HG03135 (cell line): ENCODE data around the gene BIN1.
"Not testable (repeated sequence)": the region's sequence is repeated elsewhere in the genome, so short reads cannot be mapped to it uniquely, and the experiment has no call there.

ENCODE experiments used
- ATAC-seq: cut with Tn5 transposase; IDR thresholded peaks from one replicate; pipeline ENCODE4 v1.9.1; 2021; ENCODE audit warnings: mild to moderate bottlenecking, moderate library complexity; ENCODE audit not compliant: unreplicated experiment

The BIN1 gene

DNA sequence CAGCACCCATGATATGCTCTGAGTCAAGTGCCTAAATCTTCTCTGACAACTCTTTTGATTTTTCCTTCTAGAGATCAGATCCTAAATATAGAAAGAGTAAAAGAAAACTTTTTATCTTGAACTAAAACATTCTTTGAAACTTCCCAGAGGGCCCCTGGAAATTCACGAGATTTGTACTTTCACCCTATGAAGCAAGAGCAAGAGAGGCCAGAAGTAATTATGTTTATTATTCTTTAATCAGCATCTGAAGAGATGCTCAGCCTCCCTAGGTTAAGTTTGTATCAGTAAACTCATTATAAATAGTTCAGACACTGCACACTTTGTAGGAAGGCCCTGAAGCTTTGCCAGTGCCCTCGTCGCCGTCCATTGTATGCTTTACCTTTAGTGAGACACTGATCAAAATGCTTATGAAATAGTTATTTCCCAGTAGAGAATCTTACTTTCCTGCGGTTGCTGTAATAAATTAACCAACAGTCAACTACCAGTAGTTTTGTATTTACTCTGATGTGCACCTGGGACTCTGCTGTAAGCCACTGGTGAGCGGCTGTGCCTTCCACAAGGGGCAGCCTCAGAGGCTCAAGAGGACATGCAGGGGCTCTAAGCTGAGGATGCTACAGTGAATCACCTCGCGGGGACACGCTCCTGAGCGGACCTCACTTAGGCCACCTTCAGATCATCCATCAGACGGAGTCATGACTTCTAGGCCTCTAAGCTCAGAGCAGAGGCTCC, 71.9 kb downstream of the BIN1 start:
- no peak for ATAC-seq

DNA sequence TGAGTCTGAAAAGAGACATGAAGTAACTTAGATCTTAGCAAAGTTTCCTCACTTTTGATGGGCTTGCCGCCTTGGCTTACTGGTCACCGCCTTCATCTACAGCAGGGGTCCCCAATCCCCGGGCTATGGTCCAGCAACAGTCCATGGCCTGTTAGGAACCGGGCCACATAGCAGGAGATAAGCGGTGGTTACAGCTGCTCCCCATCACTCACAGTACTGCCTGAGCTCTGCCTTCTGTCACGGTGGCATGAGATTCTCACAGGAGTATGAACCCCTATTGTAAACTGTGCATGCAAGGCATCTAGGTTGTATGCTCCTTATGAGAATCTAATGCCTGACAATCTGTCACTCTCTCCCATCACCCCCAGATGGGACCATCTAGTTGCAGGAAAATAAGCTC, 72.9 kb downstream of the BIN1 start:
- no peak for ATAC-seq

DNA sequence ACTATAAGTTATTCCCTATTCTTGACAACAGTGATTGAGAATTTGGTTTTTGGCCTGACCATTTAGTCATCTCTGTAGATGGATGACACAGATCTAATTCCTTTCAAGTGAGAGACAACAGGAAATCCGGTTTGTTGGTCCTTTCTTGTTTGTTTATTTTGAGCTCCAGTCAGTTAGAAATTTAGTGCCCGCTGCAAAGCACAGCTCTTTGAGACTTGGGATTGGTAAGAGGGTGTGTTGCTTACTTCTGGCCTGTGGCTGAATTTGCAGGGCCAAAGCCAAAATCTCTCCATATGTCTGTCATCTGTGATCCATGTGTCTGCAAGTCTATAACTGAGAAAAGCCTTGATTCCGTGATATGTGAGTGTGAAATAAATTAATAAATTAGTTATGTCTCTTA, 74.3 kb downstream of the BIN1 start:
- no peak for ATAC-seq

DNA sequence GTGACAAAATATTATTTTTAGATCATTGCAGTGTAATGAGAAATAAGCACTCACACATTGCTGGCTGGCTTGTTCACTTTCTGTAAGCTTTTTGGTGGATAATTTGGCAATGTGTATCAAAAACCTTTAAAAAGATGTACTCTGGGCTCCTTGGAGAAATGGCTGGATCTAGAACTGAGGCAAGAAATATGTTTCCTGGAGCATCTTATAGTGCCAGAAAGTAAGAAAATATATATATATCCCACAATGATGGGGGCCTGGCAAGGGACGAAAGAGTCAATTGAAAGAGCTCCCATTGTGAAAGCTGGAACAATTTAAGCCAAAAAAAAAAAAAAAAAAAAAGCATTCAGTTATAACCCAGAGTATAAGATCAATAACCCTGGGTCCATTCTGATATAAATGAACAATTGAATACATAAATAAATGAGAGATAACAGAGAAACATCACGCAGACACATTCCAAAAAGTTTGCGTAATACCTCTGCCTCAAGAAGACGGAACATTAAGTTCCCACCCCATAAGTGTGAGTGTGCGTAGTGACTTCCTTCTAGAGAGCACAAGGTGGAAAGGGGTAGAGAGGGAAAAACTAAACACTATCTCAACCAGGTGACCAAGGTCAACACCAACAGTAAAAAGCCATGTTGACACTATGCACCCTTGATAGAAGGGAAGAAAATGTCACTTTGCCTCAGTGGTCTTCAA, 77.5 kb downstream of the BIN1 start:
- ATAC-seq = no peak

DNA sequence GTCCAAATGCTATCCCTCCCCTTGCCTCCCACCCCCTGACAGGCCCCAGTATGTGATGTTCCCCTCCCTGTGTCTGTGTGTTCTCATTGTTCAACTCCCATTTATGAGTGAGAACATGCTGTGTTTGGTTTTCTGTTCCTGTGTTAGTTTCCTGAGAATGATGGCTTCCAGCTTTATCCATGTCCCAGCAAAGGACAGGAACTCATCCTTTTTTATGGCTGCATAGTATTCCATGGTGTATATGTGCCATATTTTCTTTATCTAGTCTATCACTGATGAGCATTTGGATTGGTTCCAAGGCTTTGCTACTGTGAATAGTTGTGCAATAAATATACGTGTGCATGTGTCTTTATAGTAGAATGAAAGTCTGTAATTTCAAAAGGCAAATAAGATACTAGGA, 78.2 kb downstream of the BIN1 start:
- ATAC-seq = not testable (repeated sequence)

DNA sequence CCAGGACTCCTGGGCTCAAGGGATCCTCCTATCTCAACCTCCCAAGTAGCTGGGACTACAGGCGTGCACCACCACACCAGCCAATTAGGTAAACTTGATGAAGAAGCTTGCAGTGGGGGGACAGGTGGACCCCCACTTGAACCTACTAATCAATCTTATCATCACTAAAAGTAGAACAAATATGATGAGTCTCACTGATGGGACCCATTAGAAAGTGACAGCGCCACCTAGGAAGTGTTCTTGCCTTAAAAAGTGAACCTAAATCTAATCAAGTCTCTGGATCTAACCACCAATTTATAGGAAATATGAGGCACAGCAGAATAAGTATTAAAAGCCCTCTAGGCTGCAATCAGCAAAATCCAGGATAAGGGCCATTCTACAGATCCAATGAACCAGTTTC, 79.2 kb downstream of the BIN1 start:
- no peak for ATAC-seq

DNA sequence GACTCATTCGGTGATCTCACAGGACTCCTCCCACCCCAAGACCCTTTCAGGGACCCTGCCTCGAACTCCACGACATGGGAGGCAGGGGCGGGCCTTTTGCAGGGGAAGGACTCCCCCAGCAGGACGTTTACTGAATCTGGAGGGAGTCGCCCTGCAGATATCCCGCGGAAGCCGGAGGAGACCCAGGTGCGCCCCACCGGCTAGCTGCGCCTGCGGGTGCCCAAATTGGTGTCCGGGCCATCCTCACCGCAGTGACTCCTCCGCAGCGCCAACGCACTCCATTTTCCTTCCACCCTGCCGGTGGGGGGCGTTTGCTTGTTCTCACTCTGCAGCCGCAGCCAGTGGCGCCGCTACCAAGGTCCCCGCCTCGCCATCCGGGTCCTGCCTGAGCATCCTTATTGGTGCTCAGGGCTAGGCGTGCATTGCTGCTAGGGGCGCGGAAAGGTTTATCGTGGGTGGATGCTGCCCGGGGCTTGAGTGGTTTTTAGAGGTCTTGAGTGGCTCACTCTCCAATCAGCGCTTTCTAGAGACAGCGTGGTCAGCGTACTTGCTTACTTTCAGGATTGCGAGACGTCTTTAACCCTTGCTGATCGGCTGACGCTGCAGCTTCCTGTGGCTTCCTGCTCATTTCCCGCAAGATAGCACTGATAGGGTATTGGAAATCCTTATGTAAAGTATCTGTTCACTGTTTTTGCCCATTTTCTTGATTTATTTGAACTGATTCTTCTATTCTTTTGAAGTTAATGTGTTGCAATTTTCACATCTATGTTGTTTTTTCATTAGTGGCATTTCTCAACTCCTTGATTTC, 81.4 kb downstream of the BIN1 start:
- peak; percentile 96 for ATAC-seq

DNA sequence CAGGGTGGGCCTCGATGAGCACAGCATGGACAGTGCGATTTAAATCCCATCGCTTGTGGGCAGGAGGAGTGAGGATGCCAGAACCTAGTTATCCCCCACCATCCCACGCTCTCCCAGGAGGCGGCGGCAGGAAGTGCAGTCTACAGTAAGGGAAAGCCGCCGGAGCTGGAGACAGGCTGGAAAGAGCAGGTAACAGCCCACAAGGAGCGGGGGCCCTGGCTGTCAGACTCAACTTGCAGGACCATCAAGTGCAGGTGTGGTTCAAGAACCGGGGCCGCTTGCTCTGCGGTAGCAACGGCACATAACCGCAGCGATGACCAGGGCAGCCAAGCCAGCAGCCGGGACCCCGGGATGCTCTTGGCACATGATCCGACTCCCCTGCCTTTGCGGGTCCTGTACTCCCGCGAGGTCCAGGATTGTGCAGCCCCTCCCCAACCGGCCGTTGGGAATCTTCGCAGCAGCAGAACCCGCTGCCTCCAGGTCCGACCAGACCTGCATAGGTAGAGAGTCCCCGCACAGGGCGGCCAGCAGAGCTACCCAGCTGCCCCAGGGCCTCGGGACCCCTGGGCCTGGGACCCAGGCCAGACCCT, 82.1 kb downstream of the BIN1 start:
- ATAC-seq = peak; percentile 11

DNA sequence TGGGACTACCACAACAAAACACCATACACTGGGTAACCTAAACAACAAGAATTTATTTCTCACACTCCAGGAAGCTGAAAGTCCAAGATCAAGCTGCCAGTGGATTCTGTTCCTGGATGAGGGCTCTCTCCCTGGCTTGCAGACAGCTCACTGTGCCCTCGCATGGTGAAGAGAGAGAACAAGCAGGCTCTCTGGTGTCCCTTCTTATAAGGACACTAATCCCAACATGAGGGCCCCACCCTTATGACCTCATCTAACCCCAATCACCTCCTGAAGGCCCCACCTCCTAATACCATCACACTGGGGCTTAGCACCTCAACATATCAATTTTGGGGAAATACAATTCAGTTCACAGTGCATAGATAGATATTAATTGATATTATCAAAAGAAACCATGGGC, 83.5 kb downstream of the BIN1 start:
- ATAC-seq = no peak

DNA sequence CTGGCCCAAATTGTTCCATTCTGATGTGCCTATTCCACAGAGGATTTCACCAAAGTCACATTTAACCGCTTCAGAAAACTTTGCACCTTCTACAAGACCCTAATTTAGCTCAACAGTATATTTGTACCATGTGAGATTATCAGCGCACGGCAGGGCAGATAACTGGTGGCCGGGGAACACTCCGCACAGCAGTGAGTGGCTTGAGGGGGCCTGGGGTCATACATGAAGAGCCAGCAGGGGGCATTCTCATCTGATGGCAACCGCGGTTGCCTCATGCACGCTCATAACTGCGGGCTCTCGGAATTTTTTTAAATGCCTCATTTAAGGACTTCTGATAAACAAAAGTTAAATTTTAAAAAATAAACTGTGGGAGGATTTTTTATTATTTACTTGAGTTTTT, 84.1 kb downstream of the BIN1 start:
- ATAC-seq = no peak

DNA sequence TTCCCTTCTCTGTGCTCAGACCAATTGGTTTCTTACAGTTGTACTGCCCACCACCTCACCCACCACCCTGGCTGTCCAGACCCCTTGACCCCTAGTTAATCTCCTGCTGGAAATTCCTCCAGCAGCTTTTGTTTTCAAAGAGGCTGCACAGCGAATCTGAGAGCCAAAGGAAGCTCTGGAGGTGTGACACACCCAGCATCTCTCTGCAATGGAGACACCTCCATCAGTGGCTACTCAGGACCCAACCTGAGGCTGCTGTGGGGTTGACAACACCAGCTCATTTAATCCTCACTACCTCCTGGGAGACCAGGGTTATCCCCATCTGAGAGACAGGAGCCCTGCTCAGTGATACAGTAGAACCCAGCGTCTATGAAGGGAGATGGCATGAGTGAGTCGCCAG, 86.4 kb downstream of the BIN1 start:
- no peak for ATAC-seq

DNA sequence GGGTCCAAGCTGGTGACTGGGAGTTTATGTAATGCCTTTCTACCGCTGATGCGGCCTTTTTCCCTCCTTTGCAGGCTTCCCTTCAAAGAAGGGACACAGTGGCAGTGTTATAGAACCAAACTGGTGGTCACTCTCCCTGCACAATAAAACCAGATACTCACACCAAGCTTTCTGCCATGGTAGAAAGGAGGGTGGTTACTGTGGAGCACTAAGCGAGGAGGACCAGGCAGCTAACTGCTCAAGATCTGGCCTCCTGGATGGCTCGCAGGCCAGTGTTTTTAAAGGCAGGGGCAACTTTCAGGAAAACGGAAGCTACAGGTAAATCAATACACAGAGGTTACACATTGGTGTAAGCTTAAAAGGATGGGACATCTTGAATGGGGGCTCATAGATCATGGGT, 89.4 kb downstream of the BIN1 start:
- no peak for ATAC-seq

DNA sequence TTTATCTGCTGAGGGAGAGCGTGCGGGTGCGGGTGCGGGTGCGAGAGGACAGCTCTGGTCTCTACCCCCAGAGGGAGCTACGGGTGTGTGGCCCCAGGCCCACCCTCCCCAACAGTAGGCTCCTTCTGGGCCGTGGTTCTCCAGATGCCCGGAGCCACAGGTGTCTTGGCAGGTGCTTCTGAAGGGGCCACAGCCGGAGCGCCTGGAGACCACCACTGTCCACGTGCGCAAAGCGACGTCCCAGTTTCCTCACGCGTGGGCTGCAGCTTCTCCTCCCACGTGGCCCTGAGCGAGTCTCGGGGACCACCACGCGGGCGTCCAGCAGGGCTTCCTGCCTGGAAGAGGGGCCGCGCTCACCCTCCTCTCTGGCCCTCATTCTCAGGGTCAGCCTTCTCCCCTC, 90.6 kb downstream of the BIN1 start:
- ATAC-seq = no peak

DNA sequence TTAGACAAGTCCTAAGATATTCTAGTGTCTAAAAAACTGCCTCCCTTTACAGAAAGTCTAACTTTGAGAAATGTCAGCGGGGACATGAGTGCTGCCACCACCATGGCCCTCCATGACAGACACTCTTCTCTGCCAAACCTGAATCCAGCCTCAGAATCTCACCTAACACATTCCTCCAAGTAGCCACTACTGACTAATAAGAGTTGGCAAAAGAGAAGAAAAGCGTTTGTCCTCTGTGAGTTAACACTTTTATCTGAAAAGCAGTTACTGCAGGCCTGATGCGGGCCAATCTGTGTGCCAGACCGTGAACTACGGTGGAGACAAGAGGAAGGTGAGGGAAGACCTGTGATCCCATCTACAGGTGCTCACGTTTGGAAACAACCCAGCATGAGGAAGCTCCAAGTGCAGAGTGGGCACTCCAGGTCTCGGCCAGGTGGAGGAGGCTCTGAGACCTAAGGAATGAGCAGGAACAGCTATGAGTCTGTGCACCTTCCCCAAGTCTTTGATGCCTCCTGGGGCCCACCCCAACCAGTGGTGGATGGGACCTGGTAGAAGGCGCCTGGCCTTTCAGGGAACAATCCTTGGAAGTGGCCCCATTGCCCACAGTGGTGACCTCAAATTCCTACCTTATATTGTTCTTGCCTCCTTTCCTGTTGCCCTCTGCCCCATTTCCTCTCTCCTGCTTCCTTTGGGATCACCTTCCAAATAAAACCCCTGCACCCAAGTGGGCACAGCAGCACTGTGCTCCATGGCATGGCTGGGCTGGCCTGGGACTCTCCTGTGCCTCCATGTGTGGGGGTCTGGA, 91.6 kb downstream of the BIN1 start:
- ATAC-seq = no peak

DNA sequence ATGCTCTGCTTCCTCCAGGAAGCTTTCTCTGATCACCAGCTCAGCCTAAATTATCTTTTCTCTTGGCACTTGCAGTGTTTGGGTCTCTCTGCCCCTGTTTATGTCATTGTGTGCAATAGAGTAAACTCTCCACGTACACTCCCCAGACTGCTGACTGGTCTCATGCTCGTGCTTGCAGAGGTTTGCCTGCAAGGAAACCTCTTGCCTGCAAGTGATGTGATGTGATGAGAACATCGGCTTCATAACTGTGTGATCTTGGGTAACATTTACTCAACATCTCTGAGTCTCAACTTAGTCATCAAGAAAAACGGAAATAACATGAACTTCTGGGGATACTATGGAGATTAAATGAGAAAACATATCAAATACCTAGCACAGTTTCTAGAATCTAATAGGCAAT, 92.3 kb downstream of the BIN1 start:
- ATAC-seq = no peak

DNA sequence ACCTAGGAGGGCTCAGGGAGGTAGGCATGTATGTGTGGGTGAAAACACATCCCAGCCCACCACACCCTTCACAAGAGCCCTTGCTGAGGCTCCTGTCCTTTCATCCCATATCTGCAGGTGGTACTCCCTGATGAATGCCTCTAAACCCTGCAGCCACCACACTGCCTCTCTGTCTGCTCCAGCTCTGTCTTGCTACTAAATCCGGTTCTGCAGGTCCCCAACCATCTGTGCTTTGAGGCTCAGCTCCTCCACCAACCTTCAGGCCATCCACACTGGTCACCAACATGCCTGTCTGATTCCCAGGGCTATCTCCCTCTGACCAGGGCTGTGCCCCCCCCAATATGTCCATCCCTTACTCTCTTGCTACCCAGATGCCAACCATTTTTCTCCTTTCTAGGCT, 92.7 kb downstream of the BIN1 start:
- ATAC-seq = no peak

DNA sequence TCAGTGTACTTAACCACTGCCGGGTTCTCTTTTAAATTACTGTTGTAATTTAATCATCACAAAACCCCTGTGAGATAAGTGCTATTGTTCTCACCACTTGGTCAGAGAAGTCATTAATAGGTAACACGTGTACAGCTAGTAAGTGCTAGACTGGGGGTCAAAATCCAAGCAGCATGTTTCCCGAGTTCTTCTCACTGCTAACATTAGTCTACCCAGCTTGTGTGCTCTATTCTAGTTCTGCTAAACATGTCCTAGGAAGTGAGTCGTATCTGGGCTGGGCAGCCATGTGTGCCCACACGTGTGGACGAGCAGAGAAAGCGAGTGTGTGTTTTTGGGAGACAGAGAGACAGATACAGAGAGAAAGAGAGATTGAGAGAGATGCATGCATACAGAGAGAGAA, 94.1 kb downstream of the BIN1 start:
- no peak for ATAC-seq

DNA sequence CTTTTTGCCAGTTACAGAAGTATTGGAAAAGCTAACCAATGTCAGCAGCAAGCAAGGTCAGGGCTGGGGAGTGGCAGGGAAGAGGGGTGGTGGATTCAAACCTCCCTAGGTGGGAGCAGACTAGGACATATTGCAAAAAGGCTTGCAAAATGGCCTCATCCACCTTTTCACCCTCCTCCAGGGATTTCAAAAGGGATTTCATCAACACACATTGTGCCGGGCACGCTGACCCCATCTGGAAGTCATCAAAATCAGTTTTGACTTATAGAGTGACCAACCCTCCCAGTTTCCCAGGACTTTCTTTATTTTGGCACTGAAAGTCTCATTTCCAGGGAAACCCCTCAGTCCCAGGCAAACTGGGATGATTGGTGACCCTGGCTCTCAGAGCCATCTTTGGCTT, 94.7 kb downstream of the BIN1 start:
- ATAC-seq = no peak

DNA sequence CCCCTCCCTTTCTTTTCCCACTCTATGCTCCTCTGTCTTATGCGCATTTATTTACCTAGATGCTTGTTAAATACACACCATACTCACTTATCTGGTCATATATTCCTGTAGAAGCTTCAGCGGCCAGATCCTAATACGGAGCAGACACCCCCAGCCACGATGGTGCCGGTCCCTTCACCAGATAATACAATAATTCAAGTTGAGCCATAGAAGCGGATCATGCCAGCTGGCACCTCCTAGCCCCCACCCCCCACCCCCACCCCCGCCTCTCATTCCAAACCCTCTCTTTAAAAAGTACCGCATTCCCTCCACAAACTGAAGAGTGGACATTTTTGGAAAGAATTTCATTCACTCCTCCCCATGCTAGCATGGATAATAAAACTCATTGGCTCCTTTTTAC, 95.2 kb downstream of the BIN1 start:
- no peak for ATAC-seq

DNA sequence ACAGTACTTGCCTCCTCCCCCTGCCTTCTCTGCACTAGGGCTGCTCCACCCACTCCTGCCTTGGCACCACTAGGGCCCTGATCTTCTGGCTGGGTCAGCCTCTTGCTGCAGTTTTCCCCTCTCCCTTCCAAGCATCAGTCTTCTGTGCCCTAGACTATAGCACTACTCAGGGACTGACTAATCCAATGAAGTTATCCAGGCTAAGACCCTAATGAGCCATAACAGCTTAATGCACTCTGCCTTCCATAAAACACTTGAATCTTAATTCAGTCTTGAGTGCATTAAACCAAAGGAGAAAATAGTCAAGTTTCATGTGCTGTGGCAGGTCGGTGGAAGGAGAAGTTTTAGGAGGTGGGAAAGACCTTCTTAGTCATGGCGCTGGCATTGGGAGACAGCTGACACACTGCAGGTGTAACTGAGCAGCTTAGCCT, 95.7 kb downstream of the BIN1 start:
- ATAC-seq = no peak
